Endothelial cell of umbilical vein (primary cell): ENCODE measurements around the gene APOLD1.

Experiments
- EZH2 ChIP-seq: IDR thresholded peaks from 2 replicates; pipeline ENCODE4 v1.6.1; 2012; ENCODE audit warnings: borderline replicate concordance, low read depth, mild to moderate bottlenecking, moderate library complexity, low read length, inconsistent platforms; ENCODE audit not compliant: severe bottlenecking
- MYC ChIP-seq: IDR thresholded peaks from one replicate; pipeline ENCODE4 v1.6.1; 2011; ENCODE audit warnings: mild to moderate bottlenecking, low read depth, low read length
- POLR2A ChIP-seq: IDR thresholded peaks from 2 replicates; pipeline ENCODE4 v1.6.1; 2012; ENCODE audit warnings: low read depth, mild to moderate bottlenecking, control low read depth, low read length
- POLR2AphosphoS5 ChIP-seq: IDR thresholded peaks from 2 replicates; pipeline ENCODE4 v1.6.1; 2012; ENCODE audit warnings: low read depth, mild to moderate bottlenecking, control low read depth, low read length, moderate library complexity; ENCODE audit not compliant: insufficient read depth
- TF ChIP-seq, protein P1 (sequence below), 2 donors: IDR thresholded peaks; 1 replicate in 1 of 2; 2 replicates in 1 of 2; pipeline ENCODE4 v1.5.1; 2011; ENCODE audit warnings: low read length in 2 of 2, mild to moderate bottlenecking in 2 of 2, moderate library complexity in 2 of 2, control low read depth in 1 of 2, inconsistent platforms in 1 of 2, low read depth in 1 of 2; ENCODE audit not compliant: insufficient read depth in 1 of 2; ENCODE audit errors: extremely low read depth in 1 of 2
- TF ChIP-seq, protein P2 (sequence below): IDR thresholded peaks from 2 replicates; pipeline ENCODE4 v1.6.1; 2011; ENCODE audit not compliant: insufficient read depth, insufficient read length

GRCh38 chr12:12748044-12748443 is 37.4 kb upstream of the APOLD1 start:
- TF ChIP-seq, protein P1, sequence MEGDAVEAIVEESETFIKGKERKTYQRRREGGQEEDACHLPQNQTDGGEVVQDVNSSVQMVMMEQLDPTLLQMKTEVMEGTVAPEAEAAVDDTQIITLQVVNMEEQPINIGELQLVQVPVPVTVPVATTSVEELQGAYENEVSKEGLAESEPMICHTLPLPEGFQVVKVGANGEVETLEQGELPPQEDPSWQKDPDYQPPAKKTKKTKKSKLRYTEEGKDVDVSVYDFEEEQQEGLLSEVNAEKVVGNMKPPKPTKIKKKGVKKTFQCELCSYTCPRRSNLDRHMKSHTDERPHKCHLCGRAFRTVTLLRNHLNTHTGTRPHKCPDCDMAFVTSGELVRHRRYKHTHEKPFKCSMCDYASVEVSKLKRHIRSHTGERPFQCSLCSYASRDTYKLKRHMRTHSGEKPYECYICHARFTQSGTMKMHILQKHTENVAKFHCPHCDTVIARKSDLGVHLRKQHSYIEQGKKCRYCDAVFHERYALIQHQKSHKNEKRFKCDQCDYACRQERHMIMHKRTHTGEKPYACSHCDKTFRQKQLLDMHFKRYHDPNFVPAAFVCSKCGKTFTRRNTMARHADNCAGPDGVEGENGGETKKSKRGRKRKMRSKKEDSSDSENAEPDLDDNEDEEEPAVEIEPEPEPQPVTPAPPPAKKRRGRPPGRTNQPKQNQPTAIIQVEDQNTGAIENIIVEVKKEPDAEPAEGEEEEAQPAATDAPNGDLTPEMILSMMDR (IDR thresholded peaks at IDR 0.05; ENCODE audit: extremely low read depth in 1 of 2, insufficient read depth in 1 of 2, low read depth in 1 of 2, low read length in 2 of 2), result no peak
- TF ChIP-seq MYC (no peak), EZH2 (no peak), POLR2AphosphoS5 (no peak), POLR2A (no peak)
- TF ChIP-seq, protein P2, sequence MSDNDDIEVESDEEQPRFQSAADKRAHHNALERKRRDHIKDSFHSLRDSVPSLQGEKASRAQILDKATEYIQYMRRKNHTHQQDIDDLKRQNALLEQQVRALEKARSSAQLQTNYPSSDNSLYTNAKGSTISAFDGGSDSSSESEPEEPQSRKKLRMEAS, result no peak
